ENCODE measurements around the gene GPC3. TPM values are rescaled to one million over a fixed set of nuclear protein-coding genes. Genes with fewer than 3 reads are reported as not detected.

Gene GPC3
- total RNA-seq, 2 donors from 2014 or later = 16.9 to 22.7 TPM

DNA sequence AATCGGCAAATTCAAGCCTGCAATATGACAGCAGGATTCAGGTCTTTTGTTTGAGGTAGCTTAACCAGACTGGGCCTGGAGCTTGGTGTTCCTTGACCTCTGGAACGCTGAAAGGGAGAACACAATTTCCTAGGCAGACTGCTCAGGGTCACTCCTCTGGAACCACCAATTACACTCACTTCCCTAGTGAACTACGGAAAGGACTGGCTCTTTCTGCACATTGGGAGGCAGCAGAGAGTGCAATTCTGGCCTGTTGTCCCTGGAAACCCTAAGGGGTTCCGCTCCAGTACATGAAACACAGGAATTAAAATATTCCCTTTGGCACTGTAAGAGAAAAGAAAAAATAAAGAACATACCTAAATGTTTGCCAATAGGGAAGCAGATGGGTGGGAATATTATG, 58.6 kb downstream of the GPC3 start:
- no peaks in the 10 kb centered on the region for H3K36me3 ChIP-seq (replicated peaks in 1 of 2; ENCODE audit: insufficient read depth in 1 of 2, low read depth in 2 of 2)
- H3K9me3 ChIP-seq = no peaks in the 10 kb centered on the region
- no peak overlapping the region for H3K4me3 ChIP-seq
- no peaks in the 10 kb centered on the region for H3K4me1 ChIP-seq
- intact Hi-C loops (cut with DNase I) = no loop called here
- no peaks in the 10 kb centered on the region for H3K27me3 ChIP-seq
- TF ChIP-seq, protein P1, sequence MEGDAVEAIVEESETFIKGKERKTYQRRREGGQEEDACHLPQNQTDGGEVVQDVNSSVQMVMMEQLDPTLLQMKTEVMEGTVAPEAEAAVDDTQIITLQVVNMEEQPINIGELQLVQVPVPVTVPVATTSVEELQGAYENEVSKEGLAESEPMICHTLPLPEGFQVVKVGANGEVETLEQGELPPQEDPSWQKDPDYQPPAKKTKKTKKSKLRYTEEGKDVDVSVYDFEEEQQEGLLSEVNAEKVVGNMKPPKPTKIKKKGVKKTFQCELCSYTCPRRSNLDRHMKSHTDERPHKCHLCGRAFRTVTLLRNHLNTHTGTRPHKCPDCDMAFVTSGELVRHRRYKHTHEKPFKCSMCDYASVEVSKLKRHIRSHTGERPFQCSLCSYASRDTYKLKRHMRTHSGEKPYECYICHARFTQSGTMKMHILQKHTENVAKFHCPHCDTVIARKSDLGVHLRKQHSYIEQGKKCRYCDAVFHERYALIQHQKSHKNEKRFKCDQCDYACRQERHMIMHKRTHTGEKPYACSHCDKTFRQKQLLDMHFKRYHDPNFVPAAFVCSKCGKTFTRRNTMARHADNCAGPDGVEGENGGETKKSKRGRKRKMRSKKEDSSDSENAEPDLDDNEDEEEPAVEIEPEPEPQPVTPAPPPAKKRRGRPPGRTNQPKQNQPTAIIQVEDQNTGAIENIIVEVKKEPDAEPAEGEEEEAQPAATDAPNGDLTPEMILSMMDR (IDR thresholded peaks at IDR 0.05) = no peak
- no peak for TF ChIP-seq POLR2A (IDR thresholded peaks at IDR 0.05)
- WGBS, 2 donors = 32 to 60% methylated on average over 1 to 4 of the region's 4 CpGs
- ATAC-seq = no peak
- H3K27ac ChIP-seq = no peak overlapping the region
- no peak for DNase-seq

DNA sequence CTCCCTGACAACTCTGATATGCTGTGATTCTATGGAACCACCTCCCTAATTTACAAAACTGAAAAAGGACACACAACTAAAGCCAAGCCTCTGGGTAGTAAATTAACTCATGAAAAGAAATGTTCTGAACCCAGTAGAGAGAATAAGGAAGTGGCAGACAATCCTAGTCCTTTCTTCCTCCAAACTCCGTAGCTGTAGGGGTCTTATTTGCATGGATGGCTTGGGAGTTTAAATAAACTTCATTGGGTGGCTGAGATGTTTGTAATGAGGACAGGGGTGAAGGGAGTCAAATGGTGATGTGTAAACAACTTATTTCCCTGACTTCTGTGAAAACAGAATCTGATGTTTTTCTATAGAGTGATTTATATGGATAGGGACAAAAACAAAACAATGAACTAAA, 59.3 kb downstream of the GPC3 start:
- Histone ChIP-seq H3K27me3 (no peaks in the 10 kb centered on the region), H3K4me1 (no peaks in the 10 kb centered on the region), H3K36me3 (replicated peaks in 1 of 2; ENCODE audit: insufficient read depth in 1 of 2, low read depth in 2 of 2) (no peaks in the 10 kb centered on the region), H3K27ac (no peak overlapping the region), H3K4me3 (no peak overlapping the region), H3K9me3 (no peaks in the 10 kb centered on the region)
- 89 to 100% methylated on average over 1 of the region's 1 CpG for WGBS, 2 donors
- ATAC-seq (no peak), DNase-seq (no peak)
- intact Hi-C loops (cut with DNase I) = no loop called here
- no peak for TF ChIP-seq POLR2A (IDR thresholded peaks at IDR 0.05)
- TF ChIP-seq, protein P1 (IDR thresholded peaks at IDR 0.05) = no peak

DNA sequence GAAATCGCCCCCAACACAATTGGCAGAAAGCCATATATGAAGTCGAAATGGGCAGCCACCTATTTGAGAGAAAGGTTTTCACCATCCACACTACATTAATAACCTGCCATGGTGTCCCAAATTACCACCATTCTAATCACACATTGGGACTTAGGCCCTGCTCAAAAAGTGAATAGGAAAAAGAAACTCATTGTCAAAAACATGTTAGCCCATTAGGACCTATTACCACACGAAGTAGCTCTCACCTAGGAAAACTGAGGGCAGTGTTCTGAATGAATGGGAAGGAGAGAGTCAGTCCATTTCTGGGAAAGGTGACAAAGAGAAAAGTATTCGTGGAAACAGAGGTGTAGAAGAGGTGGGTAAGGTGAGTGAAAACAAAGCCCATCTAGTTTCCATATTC, 60.8 kb downstream of the GPC3 start:
- 68 to 80% methylated on average over 2 to 4 of the region's 4 CpGs for WGBS, 2 donors
- H3K9me3 ChIP-seq = no peaks in the 10 kb centered on the region
- H3K36me3 ChIP-seq (replicated peaks in 1 of 2; ENCODE audit: insufficient read depth in 1 of 2, low read depth in 2 of 2) = no peaks in the 10 kb centered on the region
- H3K4me3 ChIP-seq = no peak overlapping the region
- H3K27me3 ChIP-seq = no peaks in the 10 kb centered on the region
- ATAC-seq (no peak), DNase-seq (no peak)
- no peak overlapping the region for H3K27ac ChIP-seq
- H3K4me1 ChIP-seq = no peaks in the 10 kb centered on the region
- TF ChIP-seq, protein P1 (IDR thresholded peaks at IDR 0.05) = no peak
- TF ChIP-seq POLR2A (IDR thresholded peaks at IDR 0.05) = no peak
- intact Hi-C loops (cut with DNase I) = no loop called here

DNA sequence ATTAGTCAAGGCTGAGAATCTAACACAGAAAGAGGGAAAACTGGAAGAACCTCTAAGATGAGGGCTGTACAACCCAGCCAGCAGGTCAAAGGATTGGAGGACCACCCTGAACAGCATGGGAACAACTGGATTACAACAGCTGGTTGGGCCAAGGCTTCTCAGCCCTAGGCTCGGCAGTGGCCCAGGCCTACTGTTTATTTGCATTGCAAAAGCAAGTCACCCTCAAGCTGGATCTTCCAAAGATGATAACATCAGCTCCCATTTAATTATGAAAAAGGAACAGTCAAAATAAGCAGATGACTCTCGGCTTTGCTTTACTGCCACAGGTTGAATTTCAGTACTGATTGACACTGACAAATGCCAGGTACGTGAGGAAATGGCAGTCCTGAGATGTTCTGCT, 61.8 kb downstream of the GPC3 start:
- Histone ChIP-seq H3K36me3 (replicated peaks in 1 of 2; ENCODE audit: insufficient read depth in 1 of 2, low read depth in 2 of 2) (no peaks in the 10 kb centered on the region), H3K27me3 (no peaks in the 10 kb centered on the region), H3K4me3 (no peak overlapping the region), H3K27ac (no peak overlapping the region), H3K9me3 (no peaks in the 10 kb centered on the region), H3K4me1 (no peaks in the 10 kb centered on the region)
- intact Hi-C loops (cut with DNase I) = no loop called here
- ATAC-seq = no peak
- TF ChIP-seq POLR2A (IDR thresholded peaks at IDR 0.05) = no peak
- TF ChIP-seq, protein P1 (IDR thresholded peaks at IDR 0.05) = no peak
- WGBS, 2 donors = 70 to 71% methylated on average over 3 of the region's 3 CpGs
- no peak for DNase-seq

DNA sequence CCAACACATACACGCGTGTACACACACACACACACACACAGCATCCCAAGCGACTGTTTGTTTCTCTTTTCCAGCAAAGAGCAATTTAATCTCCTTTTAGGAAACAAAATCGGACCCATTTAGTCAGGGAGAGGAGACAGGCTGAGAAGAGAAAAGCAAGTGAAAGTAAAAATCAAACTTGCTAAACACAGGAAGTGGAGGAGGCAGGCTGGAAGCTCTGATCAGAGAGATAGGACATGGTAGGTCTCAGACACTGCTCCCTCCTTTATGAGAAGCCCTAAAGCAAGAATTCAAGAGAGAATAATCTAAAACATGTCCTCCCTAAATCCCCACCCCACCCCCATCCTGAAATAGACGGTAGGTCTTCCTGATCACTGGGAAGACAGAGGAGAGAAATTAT, 62.3 kb downstream of the GPC3 start:
- DNase-seq (no peak), ATAC-seq (no peak)
- Histone ChIP-seq H3K27me3 (no peaks in the 10 kb centered on the region), H3K9me3 (no peaks in the 10 kb centered on the region), H3K4me3 (no peak overlapping the region), H3K27ac (no peak overlapping the region), H3K36me3 (replicated peaks in 1 of 2; ENCODE audit: insufficient read depth in 1 of 2, low read depth in 2 of 2) (no peaks in the 10 kb centered on the region), H3K4me1 (no peaks in the 10 kb centered on the region)
- intact Hi-C loops (cut with DNase I) = no loop called here
- 66 to 73% methylated on average over 5 of the region's 5 CpGs for WGBS, 2 donors
- TF ChIP-seq POLR2A (IDR thresholded peaks at IDR 0.05) = no peak
- TF ChIP-seq, protein P1 (IDR thresholded peaks at IDR 0.05) = no peak
